Adrenal gland (tissue), 12 donors: ENCODE data around the gene POPDC2. TPM values are rescaled to one million over a fixed set of nuclear protein-coding genes. Genes with fewer than 3 reads are reported as not detected.

Source experiments
- DNase-seq, 7 donors: peaks; one replicate each; pipeline ENCODE4 v3.0.0-alpha.2; 2019 to 2020
- H3K27ac ChIP-seq, 5 donors: fragments of 200-600 bp; sonication (generic) in 4 of 5; 1 replicate in 3 of 5; 2 replicates in 2 of 5; pipeline versions ENCODE4 v1.5.1 to v1.8.0; 2016 to 2020; ENCODE audit warnings: mild to moderate bottlenecking in 1 of 5
- H3K27me3 ChIP-seq: fragments of 200-600 bp; 2 replicates; pipeline ENCODE4 v1.8.0; 2021
- H3K36me3 ChIP-seq, 2 donors: fragments of 200-600 bp; replicated peaks in 1 of 2; 1 replicate in 1 of 2; 2 replicates in 1 of 2; pipeline versions ENCODE4 v1.5.1 to v1.8.0; 2018 to 2022
- H3K4me1 ChIP-seq, 2 donors: fragments of 200-600 bp; replicated peaks in 1 of 2; 1 replicate in 1 of 2; 2 replicates in 1 of 2; pipeline versions ENCODE4 v1.5.1 to v1.8.0; 2018 to 2021
- H3K4me3 ChIP-seq, 4 donors: fragments of 200-600 bp; sonication (generic) in 3 of 4; one replicate each; pipeline ENCODE4 v1.5.1; 2016 to 2018
- H3K9me3 ChIP-seq, 3 donors: fragments of 200-600 bp; sonication (generic) in 1 of 3; replicated peaks in 1 of 3; 1 replicate in 2 of 3; 2 replicates in 1 of 3; pipeline versions ENCODE4 v1.5.1 to v1.8.0; 2016 to 2021
- POLR2A ChIP-seq, 2 donors: fragments of 450-650 bp; IDR thresholded peaks; one replicate each; pipeline ENCODE4 v1.6.1; 2017; ENCODE audit warnings: antibody characterized with exemption in 2 of 2, mild to moderate bottlenecking in 2 of 2, moderate library complexity in 1 of 2
- WGBS, 4 donors: extraction: QIAGEN DNeasy Blood & Tissue Kit in 2 of 4; methylation state at CpG; one replicate each; pipeline versions ENCODE4 v1.1.5 to v1.1.7; 2013 to 2017; 5-methylcytosine and 5-hydroxymethylcytosine counted together
- intact Hi-C, 2 donors: fragments of 100-400 bp; cut with DNase I; formaldehyde crosslinking; loops; one replicate each; pipeline versions ENCODE4 v1.14.1 to v1.15.0; 2022 to 2023
- polyA plus RNA-seq, 3 donors: library from polyadenylated mRNA; stranded (reverse); fragments of 200-250 nt in 2 of 3; fragments of 350-450 nt in 1 of 3; fragmentation: Illumina TruSeq in 1 of 3; extraction: RNeasy Lipid Tissue Mini Kit (QIAGEN cat#74804) in 1 of 3; gene quantifications; one replicate each; pipeline ENCODE4 v1.2.3, GENCODE V29; 2013 to 2014
- total RNA-seq, 9 donors: library from RNA; depleted of rRNA in 4 of 9; stranded (reverse); fragments of >200 nt in 4 of 9; fragments of 120-200 nt in 1 of 9; fragmentation: NEBNext Ultra II Directional in 1 of 9; extraction: Animal tissue kit (Norgen Biotek cat#: 25700) in 1 of 9; gene quantifications; one replicate each; pipeline versions ENCODE4 v1.1.0 to v1.2.4, GENCODE V29; 2013 to 2023
- TF ChIP-seq, protein P1 (sequence below), 6 experiments: fragments of 450-650 bp in 4 of 6; fragments of 200-600 bp in 2 of 6; sonication (generic) in 1 of 6; IDR thresholded peaks; 1 replicate in 5 of 6; 2 replicates in 1 of 6; pipeline versions ENCODE4 v1.5.1 to v1.8.0; 2016 to 2021; ENCODE audit warnings: antibody characterized with exemption in 6 of 6, mild to moderate bottlenecking in 2 of 6, moderate library complexity in 1 of 6
- donor health status: healthy with polysubstance abuse.
- donor health status: Bipolar disorder and iron deficiency.
- donor health status: DM: yes; HTN: yes; CAD: no.
- donor health status: DM: no; HTN: no; CAD: no.
- donor health status: DM: no; HTN: no; CAD: no.
- donor health status: DM: yes; HTN: yes; CAD: no.

POPDC2 gene
- total and polyA plus RNA-seq, 12 donors = 1.3 to 17.5 (median 3.3) TPM

DNA sequence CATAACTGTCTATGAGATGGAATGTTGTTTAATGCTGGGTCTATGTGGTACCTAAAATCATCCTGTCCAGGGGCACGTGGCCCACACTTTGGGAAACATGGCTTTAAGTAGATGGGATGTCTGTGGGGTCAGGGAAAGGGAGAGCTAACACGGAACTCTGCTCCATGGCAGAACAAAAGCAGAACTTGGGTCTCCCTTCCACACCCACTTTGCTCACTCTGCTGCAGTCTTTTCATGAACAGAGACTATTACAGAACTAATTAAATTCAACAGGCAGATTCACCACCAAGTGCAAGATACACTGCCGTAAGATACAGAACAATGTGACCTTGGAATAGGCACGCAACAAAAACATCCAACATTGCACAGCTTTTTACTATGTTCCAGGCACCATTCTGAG is 28.2 kb downstream of the POPDC2 start:
- no peak for TF ChIP-seq POLR2A (IDR thresholded peaks at IDR 0.05)
- TF ChIP-seq, protein P1, sequence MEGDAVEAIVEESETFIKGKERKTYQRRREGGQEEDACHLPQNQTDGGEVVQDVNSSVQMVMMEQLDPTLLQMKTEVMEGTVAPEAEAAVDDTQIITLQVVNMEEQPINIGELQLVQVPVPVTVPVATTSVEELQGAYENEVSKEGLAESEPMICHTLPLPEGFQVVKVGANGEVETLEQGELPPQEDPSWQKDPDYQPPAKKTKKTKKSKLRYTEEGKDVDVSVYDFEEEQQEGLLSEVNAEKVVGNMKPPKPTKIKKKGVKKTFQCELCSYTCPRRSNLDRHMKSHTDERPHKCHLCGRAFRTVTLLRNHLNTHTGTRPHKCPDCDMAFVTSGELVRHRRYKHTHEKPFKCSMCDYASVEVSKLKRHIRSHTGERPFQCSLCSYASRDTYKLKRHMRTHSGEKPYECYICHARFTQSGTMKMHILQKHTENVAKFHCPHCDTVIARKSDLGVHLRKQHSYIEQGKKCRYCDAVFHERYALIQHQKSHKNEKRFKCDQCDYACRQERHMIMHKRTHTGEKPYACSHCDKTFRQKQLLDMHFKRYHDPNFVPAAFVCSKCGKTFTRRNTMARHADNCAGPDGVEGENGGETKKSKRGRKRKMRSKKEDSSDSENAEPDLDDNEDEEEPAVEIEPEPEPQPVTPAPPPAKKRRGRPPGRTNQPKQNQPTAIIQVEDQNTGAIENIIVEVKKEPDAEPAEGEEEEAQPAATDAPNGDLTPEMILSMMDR (IDR thresholded peaks at IDR 0.05) = no peak
- Histone ChIP-seq H3K27me3 (no peaks in the 10 kb centered on the region), H3K4me3 (no peak overlapping the region), H3K4me1 (peaks cover 29 to 41% of the 10 kb centered on the region in 2 donors), H3K36me3 (no peaks in the 10 kb centered on the region), H3K9me3 (no peaks in the 10 kb centered on the region), H3K27ac (no peak overlapping the region)
- intact Hi-C loops = no loop called here
- peak in 1 of 7 donors; percentile 29 for DNase-seq
- WGBS, 4 donors = 47 to 61% (median 54%) methylated on average over 4 of the region's 4 CpGs

DNA sequence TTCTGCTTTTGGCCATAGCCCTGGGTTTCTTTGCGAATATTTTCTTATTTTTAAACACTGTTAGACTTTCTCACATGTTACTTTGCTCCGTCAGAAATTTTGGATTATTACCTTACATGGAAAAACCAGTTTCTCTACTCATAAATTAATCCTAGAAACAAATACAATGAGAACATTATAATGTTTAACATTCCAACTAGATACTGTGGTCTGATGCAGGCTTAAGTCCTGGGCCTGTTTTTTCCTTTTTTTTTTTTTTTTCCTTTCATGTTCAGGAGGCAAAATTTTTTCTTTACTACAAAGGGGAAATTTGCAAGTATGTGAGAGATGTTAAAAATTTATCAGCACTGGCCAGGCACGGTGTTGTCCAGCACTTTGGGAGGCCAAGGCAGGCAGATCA is 28.9 kb downstream of the POPDC2 start:
- intact Hi-C loops = no loop called here
- TF ChIP-seq, protein P1 (IDR thresholded peaks at IDR 0.05) = no peak
- no peak for TF ChIP-seq POLR2A (IDR thresholded peaks at IDR 0.05)
- no peak overlapping the region for H3K4me3 ChIP-seq
- H3K36me3 ChIP-seq = no peaks in the 10 kb centered on the region
- no peak for DNase-seq
- no peaks in the 10 kb centered on the region for H3K9me3 ChIP-seq
- H3K4me1 ChIP-seq = peaks cover 22 to 34% of the 10 kb centered on the region in 2 donors
- no peaks in the 10 kb centered on the region for H3K27me3 ChIP-seq
- 85 to 88% (median 87%) methylated on average over 3 of the region's 3 CpGs for WGBS, 4 donors
- peak overlapping the region in 1 of 5 donors; percentile 78 for H3K27ac ChIP-seq

DNA sequence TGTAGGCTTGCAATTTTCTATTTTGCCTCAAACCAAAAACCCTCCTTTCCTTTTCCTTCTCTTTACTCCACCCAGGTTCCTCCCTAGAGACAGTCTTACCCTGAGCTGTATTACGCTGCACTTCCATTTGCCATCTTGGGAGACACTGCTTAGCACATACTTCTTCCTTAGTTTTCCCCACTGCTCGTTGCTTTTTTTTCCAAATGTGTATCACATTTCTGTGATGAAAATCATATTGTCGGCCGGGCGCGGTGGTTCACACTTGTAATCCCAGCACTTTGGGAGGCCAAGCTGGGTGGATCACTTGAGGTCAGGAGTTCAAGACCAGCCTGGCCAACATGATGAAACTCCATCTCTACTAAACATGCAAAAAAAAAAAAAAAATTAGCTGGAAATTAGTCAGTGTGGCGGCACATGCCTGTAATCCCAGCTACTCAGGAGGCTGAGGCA is 29.5 kb downstream of the POPDC2 start:
- H3K4me3 ChIP-seq = no peak overlapping the region
- peak overlapping the region in 3 of 5 donors; percentile 34 to 78 (median 68) for H3K27ac ChIP-seq
- H3K27me3 ChIP-seq = no peaks in the 10 kb centered on the region
- peaks cover 16 to 28% of the 10 kb centered on the region in 2 donors for H3K4me1 ChIP-seq
- DNase-seq = no peak
- H3K9me3 ChIP-seq = no peaks in the 10 kb centered on the region
- WGBS, 4 donors = 85 to 94% (median 91%) methylated on average over 7 of the region's 7 CpGs
- intact Hi-C loops = no loop called here
- H3K36me3 ChIP-seq = no peaks in the 10 kb centered on the region
- TF ChIP-seq, protein P1 (IDR thresholded peaks at IDR 0.05) = no peak
- TF ChIP-seq POLR2A (IDR thresholded peaks at IDR 0.05) = no peak

DNA sequence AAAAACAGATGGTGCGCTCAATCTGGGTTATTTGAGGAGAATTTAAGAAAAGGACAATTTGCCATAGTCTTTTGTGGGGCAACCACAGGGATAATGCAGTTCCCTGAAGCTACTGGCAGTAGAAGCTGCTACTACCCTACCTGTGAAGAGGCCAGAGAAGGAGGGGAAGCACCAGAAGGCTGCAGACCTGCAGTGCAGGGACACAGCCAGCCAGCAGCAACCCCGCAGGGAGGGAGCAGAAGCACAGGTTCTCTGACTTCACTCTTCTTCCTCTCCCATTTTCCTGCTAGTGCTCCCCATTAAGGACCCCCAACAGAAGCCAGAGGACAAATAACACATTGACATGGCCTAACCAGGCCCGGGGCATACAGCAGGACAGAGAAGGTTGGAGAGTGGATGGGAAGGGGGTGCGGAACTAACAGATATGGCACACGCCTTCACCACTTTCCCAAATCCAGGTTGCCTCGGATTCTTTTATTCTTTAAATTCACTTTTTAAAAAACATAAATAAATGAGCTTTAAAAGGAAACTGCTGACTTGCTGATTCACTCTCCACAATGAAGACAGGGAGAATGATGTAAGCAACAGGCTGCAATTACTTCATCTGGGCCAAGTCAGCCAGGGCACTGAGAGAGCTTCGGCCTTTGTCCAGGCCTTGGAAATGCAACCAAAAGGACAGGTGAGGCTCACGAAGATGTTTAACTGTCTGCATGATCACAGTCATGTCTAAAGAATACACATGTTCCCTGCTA is 30.1 kb downstream of the POPDC2 start:
- Histone ChIP-seq H3K4me1 (peaks cover 15 to 27% of the 10 kb centered on the region in 2 donors), H3K4me3 (no peak overlapping the region), H3K9me3 (no peaks in the 10 kb centered on the region), H3K36me3 (no peaks in the 10 kb centered on the region), H3K27ac (peak overlapping the region in 3 of 5 donors; percentile 34 to 78 (median 68)), H3K27me3 (no peaks in the 10 kb centered on the region)
- intact Hi-C loops = no loop called here
- 66 to 72% (median 70%) methylated on average over 8 of the region's 8 CpGs for WGBS, 4 donors
- peak; percentile 59 to 73 (median 65) for DNase-seq
- TF ChIP-seq POLR2A (IDR thresholded peaks at IDR 0.05) = peak in 1 of 2 donors; percentile 9
- TF ChIP-seq, protein P1 (IDR thresholded peaks at IDR 0.05) = no peak
